ENCODE measurements around the gene ATP6V1B1.

The ATP6V1B1 gene

DNA sequence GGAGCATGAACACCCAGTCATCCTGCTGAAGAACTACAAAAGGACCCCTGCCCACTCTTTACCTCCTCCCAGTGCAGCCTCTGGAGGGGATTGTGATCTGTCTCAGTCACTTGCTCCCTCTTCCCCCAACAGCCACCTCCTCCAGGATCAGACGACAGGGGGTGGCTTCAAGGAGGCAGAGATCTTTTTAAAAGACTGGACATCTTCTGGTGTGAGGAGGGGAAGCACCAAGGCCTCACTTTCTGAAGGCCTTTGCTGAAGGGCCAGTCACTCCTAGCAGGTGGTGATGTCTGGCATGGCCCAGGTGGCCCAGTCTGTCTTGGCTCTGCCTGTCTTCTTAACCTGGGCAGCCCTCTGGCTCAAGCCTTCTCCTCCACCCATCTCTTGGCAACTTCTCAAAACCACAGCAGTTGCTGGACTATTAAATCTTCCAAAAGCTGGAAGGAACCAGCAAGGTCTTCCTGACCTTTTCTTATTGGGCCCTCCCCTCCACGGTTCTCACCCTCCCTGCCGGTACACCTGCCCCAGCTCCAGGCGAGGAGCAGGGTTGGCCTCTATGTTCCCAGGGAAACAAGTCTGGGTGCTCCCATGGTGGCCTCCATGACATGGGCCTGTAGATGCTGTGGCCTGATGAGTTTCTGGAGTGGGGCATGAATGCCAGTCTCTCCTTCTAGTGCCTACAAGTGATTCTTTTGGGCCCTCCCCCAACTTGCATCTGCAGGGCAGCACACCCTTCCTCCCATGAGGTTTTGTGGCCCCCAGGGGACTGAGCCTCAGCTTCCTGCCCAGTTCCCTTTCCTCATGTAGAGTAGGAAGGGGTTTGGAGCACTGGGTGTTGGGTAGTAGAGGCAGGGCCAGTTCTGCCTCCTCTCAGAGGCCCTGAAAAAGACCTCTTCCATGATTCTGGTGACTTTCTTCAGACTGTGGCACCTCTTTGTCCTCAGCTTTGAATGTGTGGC is 5.0 kb upstream of the ATP6V1B1 start:
- H3K27ac ChIP-seq (ENCODE audit: low read length, poor library complexity, severe bottlenecking): no peak overlapping the region
- H3K79me1 ChIP-seq (replicated peaks; ENCODE audit: low read length, poor library complexity, severe bottlenecking): no peaks in the 10 kb centered on the region
- no peaks in the 10 kb centered on the region for H3K9me3 ChIP-seq (ENCODE audit: control insufficient read depth, low read length)
- H2BK15ac ChIP-seq (ENCODE audit: low read depth, poor library complexity, severe bottlenecking): no peak overlapping the region
- H3K4me3 ChIP-seq (ENCODE audit: insufficient read depth in 1 of 2, low read depth in 1 of 2, low read length in 2 of 2): no peak overlapping the region
- no peak overlapping the region for H3K14ac ChIP-seq (ENCODE audit: low read length in 2 of 2)
- peaks cover 6 to 30% of the 10 kb centered on the region in 2 experiments for H3K27me3 ChIP-seq (ENCODE audit: control insufficient read depth in 1 of 2, insufficient read depth in 1 of 2, low read length in 2 of 2)
- H3K4me2 ChIP-seq (ENCODE audit: low read length, poor library complexity, severe bottlenecking): no peak overlapping the region
- 76% methylated on average over 4 of the region's 4 CpGs for WGBS
- no peak overlapping the region for H3K23ac ChIP-seq (ENCODE audit: low read length in 2 of 2)
- H3K4ac ChIP-seq (ENCODE audit: low read depth in 1 of 2, low read length in 2 of 2): no peak overlapping the region
- H4K8ac ChIP-seq (ENCODE audit: low read length): no peak overlapping the region
- no peak overlapping the region for H2BK120ac ChIP-seq (ENCODE audit: low read depth, low read length)
- no peak overlapping the region for H2BK12ac ChIP-seq (ENCODE audit: low read length in 2 of 2)
- DNase-seq: no peak
- H3K18ac ChIP-seq (ENCODE audit: low read depth in 1 of 2, low read length in 2 of 2): no peak overlapping the region
- no peak overlapping the region for H3K9ac ChIP-seq (ENCODE audit: low read length)
- no peak overlapping the region for H2AFZ ChIP-seq (ENCODE audit: low read depth, low read length)
- H2AK5ac ChIP-seq (ENCODE audit: low read length, severe bottlenecking): no peak overlapping the region
- H3K4me1 ChIP-seq (ENCODE audit: control insufficient read depth, insufficient read depth, low read depth, low read length): no peaks in the 10 kb centered on the region
- peaks cover 0 to 3% of the 10 kb centered on the region in 2 experiments for H3K36me3 ChIP-seq (ENCODE audit: control insufficient read depth in 1 of 2, insufficient read depth in 2 of 2, low read depth in 1 of 2, low read length in 2 of 2)
- no peak overlapping the region for H2BK5ac ChIP-seq (ENCODE audit: low read depth, low read length, poor library complexity, severe bottlenecking)
- no peak overlapping the region for H4K91ac ChIP-seq (ENCODE audit: low read length)

DNA sequence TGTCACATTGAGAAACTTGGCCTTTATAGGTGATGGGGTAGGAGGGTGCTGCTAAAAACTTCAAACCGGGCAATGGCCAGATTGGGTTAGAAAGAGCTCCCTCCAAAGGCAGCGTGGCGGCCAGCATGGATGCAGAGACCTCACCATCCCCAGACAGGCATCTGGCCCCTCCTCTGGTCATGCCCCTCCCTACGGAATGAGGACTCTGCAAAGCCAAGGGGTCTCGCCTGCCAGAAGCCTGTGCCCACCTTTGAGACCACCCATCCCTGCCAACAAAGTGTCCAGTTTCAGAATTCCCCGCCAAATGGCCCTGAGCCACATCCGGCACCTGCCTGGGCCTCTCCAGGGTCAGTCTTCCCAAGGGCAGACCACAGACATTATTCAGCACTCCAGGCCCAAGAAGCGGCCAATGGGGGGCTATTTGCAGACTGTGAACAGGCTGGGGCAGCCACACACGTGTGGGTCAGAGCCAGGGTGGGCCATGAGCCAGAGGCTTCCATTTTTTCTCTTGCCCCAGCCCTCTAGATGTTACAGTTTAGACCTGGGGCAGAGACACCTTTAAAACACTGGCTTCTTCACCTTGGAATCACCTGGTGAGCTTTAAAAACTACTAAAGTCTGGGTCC is 4.2 kb upstream of the ATP6V1B1 start:
- H3K4me1 ChIP-seq (ENCODE audit: control insufficient read depth, insufficient read depth, low read depth, low read length): no peaks in the 10 kb centered on the region
- H3K9ac ChIP-seq (ENCODE audit: low read length): no peak overlapping the region
- no peak overlapping the region for H2BK15ac ChIP-seq (ENCODE audit: low read depth, poor library complexity, severe bottlenecking)
- no peak overlapping the region for H2BK120ac ChIP-seq (ENCODE audit: low read depth, low read length)
- H2AK5ac ChIP-seq (ENCODE audit: low read length, severe bottlenecking): no peak overlapping the region
- H4K91ac ChIP-seq (ENCODE audit: low read length): no peak overlapping the region
- no peak overlapping the region for H3K14ac ChIP-seq (ENCODE audit: low read length in 2 of 2)
- H3K4ac ChIP-seq (ENCODE audit: low read depth in 1 of 2, low read length in 2 of 2): no peak overlapping the region
- peaks cover 0 to 3% of the 10 kb centered on the region in 2 experiments for H3K36me3 ChIP-seq (ENCODE audit: control insufficient read depth in 1 of 2, insufficient read depth in 2 of 2, low read depth in 1 of 2, low read length in 2 of 2)
- no peaks in the 10 kb centered on the region for H3K79me1 ChIP-seq (replicated peaks; ENCODE audit: low read length, poor library complexity, severe bottlenecking)
- H3K27ac ChIP-seq (ENCODE audit: low read length, poor library complexity, severe bottlenecking): no peak overlapping the region
- H4K8ac ChIP-seq (ENCODE audit: low read length): no peak overlapping the region
- peaks cover 11 to 25% of the 10 kb centered on the region in 2 experiments for H3K27me3 ChIP-seq (ENCODE audit: control insufficient read depth in 1 of 2, insufficient read depth in 1 of 2, low read length in 2 of 2)
- no peak overlapping the region for H2AFZ ChIP-seq (ENCODE audit: low read depth, low read length)
- no peak overlapping the region for H2BK12ac ChIP-seq (ENCODE audit: low read length in 2 of 2)
- H3K4me3 ChIP-seq (ENCODE audit: insufficient read depth in 1 of 2, low read depth in 1 of 2, low read length in 2 of 2): no peak overlapping the region
- no peak for DNase-seq
- no peak overlapping the region for H3K4me2 ChIP-seq (ENCODE audit: low read length, poor library complexity, severe bottlenecking)
- 35% methylated on average over 9 of the region's 9 CpGs for WGBS
- no peak overlapping the region for H3K23ac ChIP-seq (ENCODE audit: low read length in 2 of 2)
- no peak overlapping the region for H3K18ac ChIP-seq (ENCODE audit: low read depth in 1 of 2, low read length in 2 of 2)
- H3K9me3 ChIP-seq (ENCODE audit: control insufficient read depth, low read length): no peaks in the 10 kb centered on the region
- no peak overlapping the region for H2BK5ac ChIP-seq (ENCODE audit: low read depth, low read length, poor library complexity, severe bottlenecking)

DNA sequence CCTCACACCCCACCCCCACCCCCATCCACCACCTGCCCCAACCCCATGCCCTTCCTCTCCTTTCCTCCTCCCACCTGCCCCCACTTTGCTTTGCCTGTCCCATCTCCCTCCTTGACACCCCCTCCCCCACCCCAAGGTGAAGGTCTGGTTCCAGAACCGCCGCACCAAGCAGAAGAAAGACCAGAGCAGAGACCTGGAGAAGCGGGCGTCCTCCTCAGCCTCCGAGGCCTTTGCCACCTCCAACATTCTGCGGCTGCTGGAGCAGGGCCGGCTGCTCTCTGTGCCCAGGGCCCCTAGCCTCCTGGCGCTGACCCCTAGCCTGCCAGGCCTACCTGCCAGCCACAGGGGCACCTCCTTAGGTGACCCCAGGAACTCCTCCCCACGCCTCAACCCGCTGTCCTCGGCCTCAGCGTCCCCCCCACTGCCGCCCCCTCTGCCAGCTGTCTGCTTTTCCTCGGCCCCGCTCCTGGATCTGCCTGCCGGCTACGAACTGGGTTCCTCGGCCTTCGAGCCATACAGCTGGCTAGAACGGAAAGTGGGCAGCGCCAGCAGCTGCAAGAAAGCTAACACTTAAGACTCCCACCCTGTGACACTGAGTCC is 3.0 kb upstream of the ATP6V1B1 start:
- H3K18ac ChIP-seq (ENCODE audit: low read depth in 1 of 2, low read length in 2 of 2): no peak overlapping the region
- WGBS: 87% methylated on average over 21 of the region's 21 CpGs
- no peak for DNase-seq
- H3K27me3 ChIP-seq (ENCODE audit: control insufficient read depth in 1 of 2, insufficient read depth in 1 of 2, low read length in 2 of 2): peaks cover 13 to 22% of the 10 kb centered on the region in 2 experiments
- H3K79me1 ChIP-seq (replicated peaks; ENCODE audit: low read length, poor library complexity, severe bottlenecking): no peaks in the 10 kb centered on the region
- H2AK5ac ChIP-seq (ENCODE audit: low read length, severe bottlenecking): no peak overlapping the region
- H3K14ac ChIP-seq (ENCODE audit: low read length in 2 of 2): no peak overlapping the region
- no peak overlapping the region for H3K4ac ChIP-seq (ENCODE audit: low read depth in 1 of 2, low read length in 2 of 2)
- peaks cover 3% of the 10 kb centered on the region for H3K4me1 ChIP-seq (ENCODE audit: control insufficient read depth, insufficient read depth, low read depth, low read length)
- H3K9ac ChIP-seq (ENCODE audit: low read length): no peak overlapping the region
- H4K91ac ChIP-seq (ENCODE audit: low read length): no peak overlapping the region
- H4K8ac ChIP-seq (ENCODE audit: low read length): no peak overlapping the region
- H2BK120ac ChIP-seq (ENCODE audit: low read depth, low read length): no peak overlapping the region
- no peak overlapping the region for H3K23ac ChIP-seq (ENCODE audit: low read length in 2 of 2)
- no peaks in the 10 kb centered on the region for H3K9me3 ChIP-seq (ENCODE audit: control insufficient read depth, low read length)
- no peak overlapping the region for H3K4me2 ChIP-seq (ENCODE audit: low read length, poor library complexity, severe bottlenecking)
- H2BK5ac ChIP-seq (ENCODE audit: low read depth, low read length, poor library complexity, severe bottlenecking): no peak overlapping the region
- H3K27ac ChIP-seq (ENCODE audit: low read length, poor library complexity, severe bottlenecking): no peak overlapping the region
- H2BK12ac ChIP-seq (ENCODE audit: low read length in 2 of 2): no peak overlapping the region
- no peak overlapping the region for H3K4me3 ChIP-seq (ENCODE audit: insufficient read depth in 1 of 2, low read depth in 1 of 2, low read length in 2 of 2)
- no peak overlapping the region for H2BK15ac ChIP-seq (ENCODE audit: low read depth, poor library complexity, severe bottlenecking)
- H2AFZ ChIP-seq (ENCODE audit: low read depth, low read length): no peak overlapping the region
- H3K36me3 ChIP-seq (ENCODE audit: control insufficient read depth in 1 of 2, insufficient read depth in 2 of 2, low read depth in 1 of 2, low read length in 2 of 2): peaks cover 0 to 3% of the 10 kb centered on the region in 2 experiments

DNA sequence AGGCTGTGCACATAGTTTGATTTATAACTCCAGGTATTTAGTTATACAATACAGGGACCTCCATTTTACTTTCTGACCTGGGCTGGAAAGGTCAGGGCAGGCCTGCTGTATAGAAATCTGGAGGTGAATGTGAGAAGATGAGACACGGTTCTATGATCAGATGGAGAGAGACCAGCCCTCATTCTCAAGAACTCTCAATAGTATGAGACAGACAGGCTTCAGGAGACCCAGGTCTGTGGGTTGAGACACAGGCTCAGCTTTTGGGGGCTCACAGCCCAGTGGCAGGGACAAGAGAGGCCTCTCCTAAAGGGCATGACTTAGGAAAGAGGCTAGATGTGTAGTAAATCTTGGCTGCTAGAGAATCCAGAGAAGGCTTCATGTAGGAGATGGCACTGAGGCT is 719 bp upstream of the ATP6V1B1 start:
- no peak for DNase-seq
- 71% methylated on average over 1 of the region's 1 CpG for WGBS
- Histone ChIP-seq H2BK12ac (ENCODE audit: low read length in 2 of 2) (no peak overlapping the region), H3K36me3 (ENCODE audit: control insufficient read depth in 1 of 2, insufficient read depth in 2 of 2, low read depth in 1 of 2, low read length in 2 of 2) (peaks cover 0 to 3% of the 10 kb centered on the region in 2 experiments), H3K23ac (ENCODE audit: low read length in 2 of 2) (no peak overlapping the region), H3K4me1 (ENCODE audit: control insufficient read depth, insufficient read depth, low read depth, low read length) (peaks cover 7% of the 10 kb centered on the region), H3K27me3 (ENCODE audit: control insufficient read depth in 1 of 2, insufficient read depth in 1 of 2, low read length in 2 of 2) (peaks cover 30 to 44% of the 10 kb centered on the region in 2 experiments), H3K4ac (ENCODE audit: low read depth in 1 of 2, low read length in 2 of 2) (no peak overlapping the region), H3K4me3 (ENCODE audit: insufficient read depth in 1 of 2, low read depth in 1 of 2, low read length in 2 of 2) (no peak overlapping the region), H4K8ac (ENCODE audit: low read length) (no peak overlapping the region), H2AK5ac (ENCODE audit: low read length, severe bottlenecking) (no peak overlapping the region), H4K91ac (ENCODE audit: low read length) (no peak overlapping the region), H3K9ac (ENCODE audit: low read length) (no peak overlapping the region), H3K18ac (ENCODE audit: low read depth in 1 of 2, low read length in 2 of 2) (no peak overlapping the region), H2BK15ac (ENCODE audit: low read depth, poor library complexity, severe bottlenecking) (no peak overlapping the region), H3K14ac (ENCODE audit: low read length in 2 of 2) (no peak overlapping the region), H3K9me3 (ENCODE audit: control insufficient read depth, low read length) (no peaks in the 10 kb centered on the region), H3K27ac (ENCODE audit: low read length, poor library complexity, severe bottlenecking) (no peak overlapping the region), H3K79me1 (replicated peaks; ENCODE audit: low read length, poor library complexity, severe bottlenecking) (no peaks in the 10 kb centered on the region), H2BK120ac (ENCODE audit: low read depth, low read length) (no peak overlapping the region), H2AFZ (ENCODE audit: low read depth, low read length) (no peak overlapping the region), H3K4me2 (ENCODE audit: low read length, poor library complexity, severe bottlenecking) (no peak overlapping the region), H2BK5ac (ENCODE audit: low read depth, low read length, poor library complexity, severe bottlenecking) (no peak overlapping the region)
